ENCODE data around the gene NUP214. TPM values are rescaled to one million over a fixed set of nuclear protein-coding genes. Genes with fewer than 3 reads are reported as not detected.

NUP214 gene
- total and polyA plus RNA-seq, 12 donors, result 22.6 to 76.6 (median 36.8) TPM

DNA sequence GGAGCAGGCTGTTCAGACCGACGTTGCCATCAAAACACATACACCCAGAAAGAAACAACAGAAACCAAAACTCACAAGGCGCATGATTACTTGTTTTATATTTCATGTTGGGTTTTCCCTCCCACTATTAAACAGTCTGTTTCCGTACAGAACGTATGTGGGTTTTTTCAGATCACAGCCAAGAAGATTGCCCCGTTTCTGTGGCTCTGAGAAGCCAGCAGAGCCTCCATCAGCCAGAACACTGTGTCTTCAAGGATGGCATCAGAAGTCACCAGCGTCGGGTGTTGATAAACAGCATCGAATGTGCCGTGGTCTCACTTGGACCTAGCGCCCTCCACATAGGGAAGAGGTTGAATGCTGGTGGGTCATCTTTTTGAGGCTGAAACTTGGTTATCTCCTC lies 108.2 kb downstream of the NUP214 start:
- no peak overlapping the region for H3K27ac ChIP-seq
- H3K36me3 ChIP-seq (replicated peaks in 1 of 2), result peaks cover 0 to 63% of the 10 kb centered on the region in 2 donors

DNA sequence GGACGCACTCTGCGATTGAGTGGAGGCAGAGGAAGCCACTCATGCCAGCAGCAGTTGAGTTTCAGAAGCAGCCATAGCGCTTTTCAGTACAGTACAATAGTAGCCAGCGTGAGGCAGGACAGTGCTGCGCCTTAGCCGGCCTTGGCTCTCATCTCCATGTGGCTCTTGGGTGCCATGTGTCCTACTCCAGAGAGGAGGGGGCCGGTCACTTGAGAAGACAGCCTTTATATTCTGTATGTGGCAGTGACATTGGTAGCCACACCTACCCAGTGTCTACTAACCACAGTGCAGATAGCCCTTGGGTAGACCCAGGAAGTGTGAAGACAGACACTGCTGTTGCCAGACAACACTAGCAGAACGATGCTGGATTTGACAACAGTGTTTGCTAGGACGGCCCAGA lies 108.6 kb downstream of the NUP214 start:
- Histone ChIP-seq H3K27me3 (no peaks in the 10 kb centered on the region), H3K4me3 (no peak overlapping the region), H3K27ac (no peak overlapping the region), H3K36me3 (replicated peaks in 1 of 2) (peaks cover 0 to 63% of the 10 kb centered on the region in 2 donors), H3K9me3 (replicated peaks in 1 of 3) (no peaks in the 10 kb centered on the region), H3K4me1 (replicated peaks in 1 of 2) (peaks cover 0 to 8% of the 10 kb centered on the region in 2 donors)
- DNase-seq, result no peak
- TF ChIP-seq CTCF (IDR thresholded peaks at IDR 0.05) (no peak), POLR2A (IDR thresholded peaks at IDR 0.05) (no peak)
- intact Hi-C loops (cut with DNase I), result no loop called here
- 89 to 96% (median 92%) methylated on average over 5 to 9 of the region's 9 CpGs for WGBS, 4 donors

More for the DNA sequence above, 108.2 kb downstream of the NUP214 start:
- DNase-seq, result no peak
- peaks cover 0 to 8% of the 10 kb centered on the region in 2 donors for H3K4me1 ChIP-seq (replicated peaks in 1 of 2)
- intact Hi-C loops (cut with DNase I), result no loop called here
- H3K27me3 ChIP-seq, result no peaks in the 10 kb centered on the region
- WGBS, 4 donors, result 88 to 95% (median 91%) methylated on average over 11 of the region's 11 CpGs
- no peaks in the 10 kb centered on the region for H3K9me3 ChIP-seq (replicated peaks in 1 of 3)
- H3K4me3 ChIP-seq, result no peak overlapping the region
- TF ChIP-seq CTCF (IDR thresholded peaks at IDR 0.05) (no peak), POLR2A (IDR thresholded peaks at IDR 0.05) (no peak)

DNA sequence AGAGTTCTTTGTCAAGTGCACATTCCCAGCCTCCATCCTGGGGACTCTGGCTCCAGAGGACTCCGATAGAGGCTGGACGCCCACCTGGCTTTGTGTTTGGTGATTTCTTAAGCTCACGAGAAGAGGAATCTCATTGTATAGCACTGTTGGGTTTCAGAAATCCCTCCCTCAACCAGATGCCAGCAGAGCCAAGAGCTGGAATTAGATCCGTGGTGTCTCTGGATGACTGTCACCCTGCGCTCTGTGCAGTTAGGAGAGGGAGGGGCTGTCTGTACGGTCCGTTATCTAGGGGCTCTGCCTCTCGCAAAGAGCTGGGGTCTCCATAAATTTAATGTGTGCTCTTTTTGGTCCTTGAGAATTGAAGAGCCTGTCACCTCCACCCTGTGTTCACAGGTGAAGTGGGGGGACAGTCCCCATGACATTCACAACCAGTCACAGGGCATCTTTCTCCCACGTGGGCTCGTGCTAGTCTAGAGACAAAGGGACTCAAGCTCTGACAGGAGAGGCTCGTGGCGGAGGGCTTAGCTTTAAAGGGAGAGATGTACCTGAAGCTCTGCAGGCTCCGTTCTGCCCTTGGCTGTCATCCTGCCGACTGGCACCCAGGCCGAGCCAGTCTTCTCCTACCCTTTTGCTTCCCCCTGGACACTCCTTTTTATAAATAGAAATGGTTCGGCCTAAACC lies 109.6 kb downstream of the NUP214 start:
- no peak for TF ChIP-seq POLR2A (IDR thresholded peaks at IDR 0.05)
- no peak for TF ChIP-seq CTCF (IDR thresholded peaks at IDR 0.05)
- 89 to 94% (median 91%) methylated on average over 16 of the region's 16 CpGs for WGBS, 4 donors
- no peak for DNase-seq
- H3K9me3 ChIP-seq (replicated peaks in 1 of 3), result no peaks in the 10 kb centered on the region
- no peak overlapping the region for H3K27ac ChIP-seq
- H3K4me1 ChIP-seq (replicated peaks in 1 of 2), result peaks cover 0 to 8% of the 10 kb centered on the region in 2 donors
- H3K27me3 ChIP-seq, result no peaks in the 10 kb centered on the region
- no peak overlapping the region for H3K4me3 ChIP-seq
- intact Hi-C loops (cut with DNase I), result no loop called here
- H3K36me3 ChIP-seq (replicated peaks in 1 of 2), result peaks cover 0 to 56% of the 10 kb centered on the region in 2 donors

DNA sequence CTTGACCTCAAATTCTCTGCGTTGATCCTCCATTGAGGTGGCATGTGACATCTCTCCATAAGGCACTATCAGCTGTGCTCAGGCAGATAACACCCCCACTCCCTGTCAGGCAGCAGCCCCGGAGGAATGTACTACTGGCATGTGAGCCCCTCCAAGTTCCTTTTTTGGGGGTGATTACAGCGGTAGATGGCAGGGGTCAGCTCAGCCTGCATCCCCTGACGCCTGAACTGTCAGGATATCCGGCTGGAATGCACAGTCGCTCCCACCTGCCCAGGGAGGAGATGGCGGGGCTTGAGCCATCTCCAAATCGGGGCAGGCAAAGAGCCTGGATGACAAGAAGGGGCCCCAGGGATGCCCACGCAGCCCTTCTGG lies 110.1 kb downstream of the NUP214 start:
- H3K9me3 ChIP-seq (replicated peaks in 1 of 3), result no peaks in the 10 kb centered on the region
- H3K27ac ChIP-seq, result no peak overlapping the region
- peaks cover 0 to 8% of the 10 kb centered on the region in 2 donors for H3K4me1 ChIP-seq (replicated peaks in 1 of 2)
- no peaks in the 10 kb centered on the region for H3K27me3 ChIP-seq
- intact Hi-C loops (cut with DNase I), result no loop called here
- H3K36me3 ChIP-seq (replicated peaks in 1 of 2), result peaks cover 0 to 50% of the 10 kb centered on the region in 2 donors
- 48 to 84% (median 66%) methylated on average over 2 to 9 of the region's 9 CpGs for WGBS, 4 donors
- no peak for DNase-seq
- TF ChIP-seq CTCF (IDR thresholded peaks at IDR 0.05) (no peak), POLR2A (IDR thresholded peaks at IDR 0.05) (no peak)
- H3K4me3 ChIP-seq, result no peak overlapping the region

All from adrenal gland (tissue), 12 donors.